SK-N-SH treated with all-trans-retinoic acid at 6 μM for 48 hours (cell line): Measurements from ENCODE around the gene FCN3.

Experiments
- ARNTL ChIP-seq: fragments of 450-650 bp; formaldehyde crosslinking; IDR thresholded peaks from 2 replicates; pipeline ENCODE4 v1.5.0; 2020; ENCODE audit warnings: low read depth, mild to moderate bottlenecking, moderate library complexity, borderline replicate concordance
- CREB5 ChIP-seq: fragments of 250-450 bp; sonication (Bioruptor Pico); IDR thresholded peaks from 2 replicates; pipeline ENCODE4 v1.5.1; 2020; ENCODE audit warnings: low read depth, mild to moderate bottlenecking, moderate library complexity
- GLIS3 ChIP-seq: fragments of 250-450 bp; sonication (Bioruptor Pico); IDR thresholded peaks from 2 replicates; pipeline ENCODE4 v1.5.0; 2020; ENCODE audit warnings: mild to moderate bottlenecking, moderate library complexity
- OSR1 ChIP-seq: fragments of 250-450 bp; sonication (Bioruptor Pico); IDR thresholded peaks from 2 replicates; pipeline ENCODE4 v1.8.0; 2022; ENCODE audit warnings: moderate library complexity, mild to moderate bottlenecking, inconsistent platforms
- PATZ1 ChIP-seq: fragments of 250-450 bp; sonication (Bioruptor Pico); IDR thresholded peaks from 2 replicates; pipeline ENCODE4 v1.8.0; 2020; ENCODE audit warnings: mild to moderate bottlenecking, moderate library complexity, borderline replicate concordance
- PPARA ChIP-seq: fragments of 250-450 bp; sonication (Bioruptor Pico); IDR thresholded peaks from 2 replicates; pipeline ENCODE4 v1.5.0; 2020; ENCODE audit warnings: mild to moderate bottlenecking, borderline replicate concordance
- TOX ChIP-seq: fragments of 250-450 bp; sonication (Bioruptor Pico); IDR thresholded peaks from 2 replicates; pipeline ENCODE4 v1.8.0; 2021; ENCODE audit warnings: mild to moderate bottlenecking, moderate library complexity, borderline replicate concordance
- ZC3H10 ChIP-seq: fragments of 250-450 bp; sonication (Bioruptor Pico); IDR thresholded peaks from 2 replicates; pipeline ENCODE4 v1.5.1; 2021; ENCODE audit warnings: mild to moderate bottlenecking, moderate library complexity
- ZFP3 ChIP-seq: fragments of 250-450 bp; sonication (Bioruptor Pico); IDR thresholded peaks from 2 replicates; pipeline ENCODE4 v1.5.0; 2020; ENCODE audit warnings: mild to moderate bottlenecking, moderate library complexity
- ZFP30 ChIP-seq: fragments of 450-650 bp; formaldehyde crosslinking; IDR thresholded peaks from 2 replicates; pipeline ENCODE4 v1.5.0; 2022; ENCODE audit warnings: mild to moderate bottlenecking, moderate library complexity
- ZNF565 ChIP-seq: fragments of 450-650 bp; formaldehyde crosslinking; conservative IDR thresholded peaks from 2 replicates; pipeline ENCODE4 v1.5.0; 2020; ENCODE audit warnings: low read depth, mild to moderate bottlenecking, moderate library complexity

GRCh38 chr1:27351541-27352107 lies 23.0 kb downstream of the FCN3 start:
- TF ChIP-seq ARNTL (CRISPR knock-in tag): no peak
- TF ChIP-seq ZFP30 (CRISPR knock-in tag): no peak
- no peak for TF ChIP-seq TOX (CRISPR knock-in tag)
- TF ChIP-seq PATZ1 (CRISPR knock-in tag): no peak
- no peak for TF ChIP-seq PPARA (CRISPR knock-in tag)
- TF ChIP-seq GLIS3 (CRISPR knock-in tag): no peak
- TF ChIP-seq ZFP3 (CRISPR knock-in tag): no peak
- no peak for TF ChIP-seq OSR1 (CRISPR knock-in tag)
- no peak for TF ChIP-seq CREB5 (CRISPR knock-in tag)
- TF ChIP-seq ZC3H10 (CRISPR knock-in tag): no peak
- TF ChIP-seq ZNF565: no peak
